Measurements from ENCODE around the gene CSF3R.

DNA sequence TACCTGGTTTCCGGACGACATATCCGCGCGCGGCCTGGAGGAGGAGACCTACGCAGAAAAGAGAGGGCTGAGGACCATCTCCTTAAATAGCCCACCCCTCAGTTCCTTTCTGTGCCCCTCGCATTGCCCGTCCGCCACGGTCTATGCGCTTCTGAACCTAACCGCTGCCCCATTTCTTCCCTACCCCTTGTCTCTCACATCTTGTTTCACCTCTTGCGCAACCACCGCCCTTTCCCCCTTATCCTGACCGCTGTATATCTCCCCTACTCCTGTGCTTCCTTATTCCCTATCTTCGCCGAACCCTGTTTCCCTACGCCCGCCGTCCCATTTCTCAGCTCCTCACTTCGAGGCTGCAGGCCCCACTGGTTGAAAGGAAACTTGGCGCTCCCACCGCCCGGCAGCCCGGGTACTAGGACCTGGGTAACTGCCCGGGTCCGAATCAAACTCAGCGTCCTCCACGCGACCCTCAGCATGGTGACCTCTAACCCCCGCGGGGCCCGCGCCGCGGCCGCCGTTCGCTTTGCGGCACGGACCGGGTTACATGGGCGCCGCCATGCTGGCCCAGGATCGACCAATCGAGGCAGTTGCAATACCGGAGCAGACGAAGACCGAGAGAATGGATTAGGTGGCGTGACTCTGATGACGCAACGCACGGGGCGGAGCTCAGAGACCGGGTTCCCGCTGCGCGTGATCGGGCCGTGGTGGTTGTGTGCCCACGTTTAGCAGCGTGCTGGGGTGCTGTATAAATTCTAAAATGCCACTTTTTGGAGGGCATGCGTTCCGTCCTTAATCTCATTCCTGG, 18.7 kb downstream of the CSF3R start, which contains the start of gene MRPS15:
- TF ChIP-seq, protein P1, sequence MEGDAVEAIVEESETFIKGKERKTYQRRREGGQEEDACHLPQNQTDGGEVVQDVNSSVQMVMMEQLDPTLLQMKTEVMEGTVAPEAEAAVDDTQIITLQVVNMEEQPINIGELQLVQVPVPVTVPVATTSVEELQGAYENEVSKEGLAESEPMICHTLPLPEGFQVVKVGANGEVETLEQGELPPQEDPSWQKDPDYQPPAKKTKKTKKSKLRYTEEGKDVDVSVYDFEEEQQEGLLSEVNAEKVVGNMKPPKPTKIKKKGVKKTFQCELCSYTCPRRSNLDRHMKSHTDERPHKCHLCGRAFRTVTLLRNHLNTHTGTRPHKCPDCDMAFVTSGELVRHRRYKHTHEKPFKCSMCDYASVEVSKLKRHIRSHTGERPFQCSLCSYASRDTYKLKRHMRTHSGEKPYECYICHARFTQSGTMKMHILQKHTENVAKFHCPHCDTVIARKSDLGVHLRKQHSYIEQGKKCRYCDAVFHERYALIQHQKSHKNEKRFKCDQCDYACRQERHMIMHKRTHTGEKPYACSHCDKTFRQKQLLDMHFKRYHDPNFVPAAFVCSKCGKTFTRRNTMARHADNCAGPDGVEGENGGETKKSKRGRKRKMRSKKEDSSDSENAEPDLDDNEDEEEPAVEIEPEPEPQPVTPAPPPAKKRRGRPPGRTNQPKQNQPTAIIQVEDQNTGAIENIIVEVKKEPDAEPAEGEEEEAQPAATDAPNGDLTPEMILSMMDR (IDR thresholded peaks at IDR 0.05), result peak in 1 of 4 experiments; percentile 5
- TF ChIP-seq POLR2A (IDR thresholded peaks at IDR 0.05), result peak; percentile 84
- peak; percentile 98 for TF ChIP-seq POLR2AphosphoS5 (IDR thresholded peaks at IDR 0.05)

Data from prostate gland (tissue), 2 donors.